NCI-H2081 treated with DMSO at 0.1 percent for 48 hours (cell line): ENCODE measurements around the gene TXNIP.

Experiments
- DNase-seq: peaks from one replicate; lab custom pipeline; 2025; lab: John Stamatoyannopoulos, UW

TXNIP gene

DNA sequence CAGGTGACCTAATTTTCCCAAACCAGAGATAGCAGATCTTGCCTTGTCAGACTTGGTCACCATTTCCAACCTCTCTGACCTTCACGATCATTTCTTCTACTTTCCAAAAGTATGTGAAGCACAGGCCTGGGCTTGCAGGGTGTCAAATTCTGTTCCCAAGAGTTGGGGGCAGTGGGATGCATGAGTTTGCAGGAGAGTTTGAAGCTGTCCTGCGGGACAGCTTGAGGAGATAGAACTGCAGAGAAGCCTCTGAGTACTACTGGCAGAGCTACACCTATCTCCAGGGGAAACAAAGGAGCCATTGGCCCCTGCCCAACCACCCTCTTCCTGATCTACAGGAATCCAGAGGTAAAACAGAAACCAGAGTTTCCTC is 11.3 kb downstream of the TXNIP start:
- no peak for DNase-seq

DNA sequence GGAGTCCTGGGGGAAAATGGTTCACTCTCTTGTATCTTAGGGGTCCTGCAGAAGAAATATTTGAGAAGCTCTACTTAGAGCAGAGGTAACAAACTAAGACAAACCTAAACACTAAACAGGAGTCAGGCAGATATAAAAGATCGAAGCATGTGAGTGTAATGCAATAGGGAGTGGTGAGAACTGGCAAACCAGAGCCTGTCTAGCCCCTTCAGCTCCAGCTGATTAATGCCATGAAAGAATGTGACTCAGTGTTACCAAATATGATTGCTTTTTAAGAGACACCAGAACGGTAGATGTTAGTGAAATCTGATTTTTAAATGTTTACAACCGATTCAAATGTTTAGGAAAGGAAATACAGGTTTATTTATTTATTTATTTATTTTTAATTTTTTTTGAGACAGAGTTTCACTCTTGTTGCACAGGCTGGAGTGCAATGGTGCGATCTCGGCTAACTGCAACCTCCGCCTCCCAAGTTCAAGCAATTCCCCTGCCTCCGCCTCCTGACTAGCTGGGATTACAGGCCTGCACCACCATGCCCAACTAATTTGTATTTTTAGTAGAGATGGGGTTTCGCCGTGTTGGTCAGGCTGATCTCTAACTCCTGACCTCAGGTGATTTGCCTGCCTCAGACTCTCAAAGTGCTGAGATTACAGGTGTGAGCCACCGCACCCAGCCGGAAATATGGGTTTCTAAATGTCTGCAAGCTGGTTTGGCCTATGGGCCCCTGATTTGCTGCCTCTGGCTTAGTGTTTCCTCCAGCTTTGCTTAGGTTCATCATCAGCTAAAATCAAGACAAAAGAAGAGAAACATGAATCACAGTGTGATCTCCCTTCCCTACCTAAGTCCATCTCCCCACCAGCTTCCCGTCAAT is 12.2 kb downstream of the TXNIP start:
- no peak for DNase-seq

DNA sequence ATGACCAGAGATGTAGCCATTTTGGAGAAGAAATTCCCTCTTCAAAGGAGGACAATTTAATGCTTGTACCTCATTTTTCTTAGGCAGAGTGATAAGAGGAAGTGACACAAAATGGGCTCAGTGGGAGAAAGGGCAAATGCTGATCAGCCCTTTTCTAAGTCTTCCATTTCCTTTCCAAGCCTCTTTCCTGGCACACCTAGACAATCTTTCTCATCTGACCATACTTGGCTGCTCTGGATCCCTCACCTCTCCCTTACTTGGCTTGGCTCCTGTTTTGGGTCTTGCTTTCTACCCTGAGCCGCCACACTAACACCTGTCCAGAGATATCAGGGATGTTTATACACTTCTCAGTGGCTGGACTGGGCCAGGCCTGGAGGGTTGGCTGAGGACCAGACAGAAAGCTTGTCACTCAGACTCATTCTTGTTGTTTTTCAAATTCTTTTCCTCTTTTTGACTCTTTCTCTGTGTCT is 13.1 kb downstream of the TXNIP start:
- DNase-seq, result no peak

DNA sequence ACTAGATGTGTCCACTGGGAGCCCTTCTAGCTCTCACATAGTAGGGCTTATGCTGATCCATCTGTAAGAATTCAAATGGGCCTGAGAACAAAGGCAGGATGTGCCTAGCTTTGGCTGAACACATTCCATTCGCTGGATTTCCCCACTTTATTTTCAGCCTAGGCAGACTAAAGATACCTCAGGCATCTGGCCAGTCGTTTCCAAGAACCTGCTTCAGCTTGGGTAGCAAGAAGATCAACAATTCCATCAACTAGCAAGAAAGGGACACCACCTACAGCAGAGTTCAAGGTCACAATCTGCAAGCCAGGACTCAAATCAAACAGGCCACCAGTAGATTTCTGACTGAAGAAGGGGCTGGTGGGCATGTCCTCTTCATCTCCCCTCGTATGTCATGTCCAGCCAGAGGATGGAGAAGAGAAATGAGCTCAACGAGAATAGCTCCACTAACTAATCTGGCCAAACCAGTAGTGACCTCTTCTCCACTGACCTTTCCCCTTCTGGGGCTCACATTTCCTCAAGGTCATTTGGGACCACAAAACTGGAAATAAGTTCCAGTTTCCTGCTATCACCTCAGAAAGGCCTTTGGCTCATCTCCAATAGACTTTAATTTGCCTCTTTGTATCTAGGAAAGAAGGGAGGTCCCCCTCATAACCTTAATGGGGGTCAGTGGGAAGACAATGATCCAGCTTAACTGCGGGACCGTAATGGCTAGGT is 14.2 kb downstream of the TXNIP start:
- DNase-seq, result no peak

DNA sequence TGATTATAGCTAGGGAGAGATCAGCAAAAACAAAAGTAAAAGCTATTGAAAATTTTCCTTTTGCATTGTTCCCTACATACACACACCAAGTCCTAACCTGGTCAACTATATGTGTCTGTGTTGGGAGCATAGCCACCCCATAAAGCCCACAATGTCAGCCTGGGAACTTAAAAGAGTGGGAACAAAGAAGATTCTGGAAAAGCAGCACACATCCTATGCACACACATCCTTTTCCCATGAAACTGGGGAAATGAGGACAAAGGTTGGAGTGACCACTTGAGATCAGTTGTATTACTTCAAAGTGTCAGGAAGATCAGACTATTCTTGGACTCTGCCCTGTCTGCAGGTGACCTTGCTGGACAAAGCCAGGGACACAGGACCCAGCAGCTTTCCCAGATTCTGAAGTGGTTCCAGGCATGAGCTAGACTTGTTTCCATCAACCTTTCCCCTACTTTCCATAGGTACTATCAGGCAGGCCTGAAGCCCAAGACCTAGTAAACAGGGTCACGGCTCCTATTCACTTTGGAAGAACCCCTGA is 15.9 kb downstream of the TXNIP start:
- DNase-seq, result no peak

DNA sequence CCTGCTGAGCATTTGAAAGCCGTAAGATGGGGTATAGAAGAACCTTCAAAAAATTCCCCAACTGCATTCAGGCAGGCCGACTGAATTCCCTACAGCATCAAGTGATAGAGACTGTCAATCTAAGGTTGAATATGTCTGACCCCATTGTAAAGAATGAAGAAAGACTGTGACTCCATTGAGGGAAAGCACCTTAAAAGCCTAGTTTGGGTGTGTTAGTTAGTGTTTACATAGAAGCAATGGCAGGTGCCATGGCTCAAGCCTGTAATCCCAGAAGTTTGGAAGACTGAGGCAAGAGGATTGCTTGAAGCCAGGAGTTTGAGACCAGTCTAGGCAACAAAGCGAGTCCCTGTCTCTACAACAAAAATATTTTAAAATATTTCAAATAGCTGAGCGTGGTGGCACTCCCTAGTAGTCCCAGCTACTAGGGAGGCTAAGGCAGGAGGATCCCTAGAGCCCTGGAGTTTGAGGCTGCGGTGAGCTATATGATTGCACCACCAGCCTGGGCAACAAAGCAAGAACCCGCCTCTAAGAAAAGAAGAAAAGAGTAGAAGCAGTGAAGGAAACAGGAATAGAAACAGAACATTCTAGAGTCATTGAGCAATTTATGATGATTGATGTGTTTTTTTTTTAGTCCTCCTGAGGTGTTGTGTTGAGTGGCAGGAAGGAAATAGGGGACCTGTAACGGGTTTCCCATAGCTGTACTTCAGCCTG is 16.5 kb downstream of the TXNIP start:
- DNase-seq, result no peak

DNA sequence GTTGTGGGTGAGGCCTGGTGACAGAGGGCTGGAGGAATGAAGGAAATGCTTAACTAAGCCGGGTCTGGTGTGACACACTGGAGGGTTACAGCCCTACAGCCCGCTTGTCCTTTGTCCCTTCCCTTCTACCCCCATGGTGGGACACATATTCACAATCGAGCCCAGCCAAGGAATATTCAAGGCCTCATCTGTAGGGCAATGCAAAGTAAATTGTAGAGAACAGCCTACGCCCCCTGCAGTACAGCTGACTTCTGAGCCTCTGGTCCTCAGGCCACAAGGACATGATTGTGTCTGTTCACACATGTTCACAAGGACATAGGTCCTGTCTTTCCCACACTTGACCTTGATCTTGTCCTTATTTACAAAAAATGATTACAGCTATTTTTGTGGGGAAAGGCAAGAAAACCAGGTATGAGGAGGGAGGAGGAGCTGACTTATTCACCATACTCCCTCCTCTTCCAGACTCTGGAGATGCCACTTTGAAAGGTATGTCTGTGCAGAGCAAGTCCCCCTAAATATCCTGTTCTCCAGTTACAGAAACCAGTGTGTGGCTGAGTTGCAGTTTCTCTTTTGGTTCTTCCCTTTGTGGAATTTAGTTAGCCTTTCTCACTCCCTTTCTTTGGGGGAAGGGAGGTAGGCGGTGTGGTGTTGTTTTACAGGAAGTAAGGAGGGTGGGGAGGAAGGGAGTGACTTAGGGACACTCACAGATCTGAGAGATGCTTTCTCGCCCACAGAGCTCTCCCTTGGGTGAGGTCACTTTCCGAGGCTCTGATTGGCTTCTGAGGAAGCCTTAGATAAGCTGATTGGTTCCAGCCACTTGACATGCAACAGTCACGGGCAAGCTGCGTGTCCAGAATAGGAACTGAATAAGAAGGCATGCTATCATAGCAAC is 17.3 kb downstream of the TXNIP start:
- DNase-seq, result no peak

DNA sequence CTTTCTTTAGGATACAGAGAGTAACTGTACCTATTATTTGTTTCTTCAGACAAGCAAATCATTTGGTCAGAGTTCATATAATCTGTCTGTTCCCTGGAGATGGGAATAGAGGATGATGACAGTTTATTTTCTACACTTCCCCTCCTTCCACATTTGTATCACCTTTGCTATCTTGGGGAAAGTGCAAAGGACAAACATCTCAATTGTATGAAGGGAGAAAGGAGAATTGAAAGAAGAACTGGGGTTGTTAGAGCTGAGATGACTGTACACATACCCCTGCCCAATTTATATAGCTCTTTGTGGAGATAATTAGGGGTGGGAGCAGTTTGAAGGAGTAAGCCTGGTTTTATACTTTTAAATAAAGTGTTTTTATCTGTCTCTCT is 17.9 kb downstream of the TXNIP start:
- DNase-seq, result no peak

DNA sequence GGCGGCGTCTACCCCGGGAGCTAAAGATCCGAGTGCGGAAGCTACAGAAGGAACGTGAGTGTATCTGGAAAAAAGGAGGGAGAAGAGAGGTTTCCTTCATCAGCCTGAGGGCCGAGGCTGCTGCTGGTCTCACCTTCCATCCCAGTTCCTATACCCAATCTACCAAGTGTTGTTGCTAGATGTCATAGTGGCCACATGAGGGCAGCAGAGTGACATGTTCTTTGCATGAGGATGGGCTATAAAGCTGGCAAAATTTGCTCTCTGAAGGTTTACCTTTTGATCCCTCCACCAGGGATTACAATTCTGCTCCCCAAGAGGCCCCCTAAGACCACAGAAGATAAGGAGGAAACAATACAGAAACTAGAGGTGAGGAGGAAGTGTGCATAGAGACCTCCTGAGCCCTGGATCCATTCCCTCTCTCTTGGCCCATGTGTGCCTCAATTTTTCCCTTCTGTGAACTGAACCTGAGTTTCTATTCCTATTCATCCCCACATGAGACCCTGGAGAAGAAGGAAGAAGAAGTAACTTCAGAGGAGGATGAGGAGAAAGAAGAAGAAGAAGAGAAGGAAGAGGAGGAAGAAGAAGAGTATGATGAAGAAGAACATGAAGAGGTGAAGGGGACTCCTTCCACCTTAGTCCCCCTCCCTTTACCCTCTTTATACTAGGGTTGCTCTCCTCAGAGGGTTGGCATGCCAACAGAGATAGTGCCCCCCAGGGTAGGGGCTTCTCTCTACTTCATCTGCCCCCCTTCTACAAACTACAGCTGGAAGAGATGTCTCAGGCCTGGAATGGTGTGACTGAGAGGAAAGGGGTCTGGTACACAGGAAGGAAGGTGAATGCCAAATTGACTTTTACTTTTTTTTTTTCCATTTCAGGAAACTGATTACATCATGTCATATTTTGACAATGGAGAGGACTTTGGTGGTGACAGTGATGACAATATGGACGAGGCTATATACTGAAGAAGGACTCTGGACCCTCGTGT is 18.6 kb downstream of the TXNIP start:
- DNase-seq, result peak; percentile 57

DNA sequence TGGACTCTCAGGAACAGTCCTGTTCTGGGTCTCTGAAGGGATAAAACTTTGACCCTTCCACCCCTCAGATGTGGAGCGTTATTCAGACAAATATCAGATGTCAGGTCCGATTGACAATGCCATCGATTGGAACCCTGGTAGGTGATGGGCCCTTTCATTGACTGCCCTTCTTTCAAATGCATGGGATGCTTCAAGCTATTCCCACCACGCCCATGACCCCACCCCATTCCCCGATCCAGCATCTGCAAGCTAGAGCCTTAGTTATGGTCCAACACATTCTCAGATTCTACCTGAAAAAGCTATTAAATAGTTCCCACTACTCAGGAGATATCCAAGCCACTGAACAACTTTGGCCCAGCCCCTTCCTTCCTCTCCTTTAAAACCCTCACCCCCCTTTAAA is 19.4 kb downstream of the TXNIP start:
- no peak for DNase-seq

DNA sequence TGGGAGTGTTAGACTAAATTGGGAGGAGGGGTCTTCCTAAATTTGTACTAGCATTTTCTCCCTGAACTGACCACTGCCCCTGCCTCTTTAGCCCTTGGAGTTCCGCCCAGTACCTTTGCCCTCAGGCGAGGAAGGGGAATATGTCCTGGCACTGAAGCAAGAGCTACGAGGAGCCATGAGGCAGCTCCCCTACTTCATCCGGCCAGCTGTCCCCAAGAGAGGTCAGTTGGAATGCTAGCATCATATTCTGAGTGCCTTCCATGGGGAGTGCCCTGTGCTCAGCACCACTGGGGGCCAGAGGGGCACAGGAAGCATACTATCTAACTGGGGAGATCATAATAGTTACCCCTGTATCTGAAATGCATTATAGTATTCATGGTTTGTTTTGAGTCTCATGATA is 21.2 kb downstream of the TXNIP start:
- DNase-seq, result no peak

DNA sequence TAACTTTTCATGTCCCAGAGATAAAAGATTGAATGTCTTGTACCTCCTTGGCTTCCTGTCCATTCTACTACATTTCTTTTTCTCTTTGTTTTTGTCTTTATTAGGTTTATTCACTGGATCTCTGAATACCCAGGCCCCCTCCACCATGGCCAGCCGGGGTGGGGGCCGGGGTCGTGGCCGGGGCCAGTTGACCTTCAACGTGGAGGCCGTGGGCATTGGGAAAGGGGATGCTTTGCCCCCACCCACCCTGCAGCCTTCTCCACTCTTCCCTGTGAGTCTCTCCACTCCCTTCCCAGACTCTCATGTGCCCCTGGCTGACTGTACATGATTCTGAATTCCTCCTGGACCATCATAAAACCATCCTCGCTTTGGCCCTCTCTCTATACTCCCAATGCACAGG is 21.7 kb downstream of the TXNIP start:
- DNase-seq, result no peak

DNA sequence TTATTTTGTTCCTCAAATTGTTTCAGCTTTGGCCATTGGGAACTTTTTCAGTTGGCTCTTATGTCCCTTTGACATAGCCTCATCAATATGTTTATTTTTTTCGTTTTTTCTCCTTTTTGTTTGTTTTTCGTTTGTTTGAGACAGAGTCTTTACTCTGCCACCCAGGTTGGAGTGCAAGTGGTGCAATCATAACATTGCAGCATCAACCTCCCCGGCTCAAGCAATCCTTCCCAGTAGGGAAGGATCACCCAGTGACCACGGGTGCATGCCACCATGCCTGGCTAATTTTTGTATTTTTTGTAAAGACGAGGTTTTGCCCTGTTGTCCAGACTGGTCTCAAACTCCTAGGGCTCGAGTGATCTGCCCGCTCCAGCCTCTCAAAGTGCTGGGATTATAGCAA is 23.8 kb downstream of the TXNIP start:
- DNase-seq, result no peak

DNA sequence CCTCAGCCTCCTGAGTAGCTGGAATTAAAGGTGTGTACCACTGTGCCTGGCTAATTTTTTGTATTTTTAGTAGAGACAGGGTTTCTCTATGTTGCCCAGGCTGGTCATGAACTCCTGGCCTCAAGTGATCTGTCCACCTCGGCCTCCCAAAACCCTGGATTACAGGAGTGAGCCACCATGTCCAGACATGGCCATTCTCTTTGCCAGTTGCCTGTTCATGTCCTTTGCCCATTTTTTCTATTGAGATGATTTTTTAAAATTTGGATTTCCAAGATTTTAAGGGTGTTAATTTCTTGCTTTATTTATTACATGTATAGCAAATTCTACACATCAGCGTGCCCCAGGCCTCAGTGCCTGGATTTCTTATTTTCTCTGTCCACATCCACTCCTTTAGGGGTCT is 29.1 kb downstream of the TXNIP start:
- no peak for DNase-seq

DNA sequence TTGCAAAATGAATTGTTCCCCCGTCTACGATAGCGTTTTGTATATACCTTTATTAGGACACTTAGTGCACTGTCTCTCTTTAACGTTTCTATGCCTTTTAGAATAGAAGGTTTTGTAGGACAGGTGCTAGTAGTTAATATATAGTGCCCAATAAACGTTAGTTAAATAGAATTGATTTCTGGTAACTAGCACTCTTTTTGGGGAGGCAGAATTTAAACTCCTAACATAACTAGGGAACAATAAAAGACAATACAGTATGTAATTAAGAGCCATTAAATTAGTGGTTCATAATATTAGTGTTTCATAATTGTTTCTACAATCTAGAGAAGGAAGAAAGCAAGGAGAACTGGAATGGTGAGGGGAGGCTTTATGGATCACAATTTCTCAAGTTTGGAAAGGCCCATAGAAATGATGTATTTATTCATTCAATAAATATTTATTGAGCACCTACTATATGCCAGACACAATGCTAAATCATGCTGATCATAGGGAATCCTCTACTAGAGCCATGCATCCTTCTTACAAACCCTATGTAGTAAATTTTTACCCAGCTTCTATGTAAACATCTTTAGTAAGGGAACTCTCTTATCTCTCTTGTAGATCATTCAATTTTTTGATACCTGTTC is 31.1 kb downstream of the TXNIP start:
- no peak for DNase-seq

DNA sequence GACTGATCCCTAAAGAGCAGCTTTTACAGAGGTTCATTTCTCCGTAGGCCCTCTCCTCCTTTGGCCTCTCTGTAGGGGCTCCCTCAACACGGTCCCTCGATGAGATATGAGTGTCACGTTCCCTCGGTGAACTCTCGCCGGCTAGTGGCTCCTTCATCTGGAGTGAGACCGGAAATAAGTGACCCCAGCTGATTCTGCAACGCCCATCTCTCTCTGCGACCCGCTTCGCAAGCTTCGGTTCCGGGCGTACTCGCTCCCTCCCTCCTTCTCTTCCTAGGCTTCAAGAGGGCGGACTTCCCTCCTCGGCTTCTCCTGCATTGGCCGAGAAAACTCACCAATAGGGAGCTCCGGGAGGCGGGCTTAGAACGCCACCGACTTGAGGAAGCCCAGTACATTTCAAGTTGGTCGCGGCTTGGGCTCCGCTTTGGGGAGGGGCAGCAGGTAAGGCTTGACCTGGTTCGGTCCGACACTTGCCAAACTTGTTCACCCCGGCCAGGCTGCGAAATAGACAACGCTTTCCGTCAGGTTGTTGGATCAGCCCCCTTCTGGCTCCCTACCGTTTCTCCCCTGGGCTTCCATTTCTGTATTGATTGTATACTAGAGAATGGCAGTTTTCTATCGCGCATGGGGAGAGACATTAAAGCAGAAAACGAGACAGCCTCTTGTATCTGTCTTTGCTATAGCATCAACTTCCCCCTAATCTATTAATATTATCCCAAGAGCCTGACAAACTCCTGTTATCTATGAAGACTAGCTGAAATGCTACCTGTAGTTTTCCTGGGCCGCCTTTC is 31.9 kb downstream of the TXNIP start, which contains the start of the genes ANKRD34A and POLR3GL:
ANKRD34A (minus strand) TSS at position 248 of the 791 bp plus-strand sequence. CDS start 2,816 bp downstream, outside the sequence.
POLR3GL (plus strand) TSS at position 363 of the 791 bp plus-strand sequence. CDS start 10,176 bp downstream, outside the sequence.
- peak; percentile 87 for DNase-seq

DNA sequence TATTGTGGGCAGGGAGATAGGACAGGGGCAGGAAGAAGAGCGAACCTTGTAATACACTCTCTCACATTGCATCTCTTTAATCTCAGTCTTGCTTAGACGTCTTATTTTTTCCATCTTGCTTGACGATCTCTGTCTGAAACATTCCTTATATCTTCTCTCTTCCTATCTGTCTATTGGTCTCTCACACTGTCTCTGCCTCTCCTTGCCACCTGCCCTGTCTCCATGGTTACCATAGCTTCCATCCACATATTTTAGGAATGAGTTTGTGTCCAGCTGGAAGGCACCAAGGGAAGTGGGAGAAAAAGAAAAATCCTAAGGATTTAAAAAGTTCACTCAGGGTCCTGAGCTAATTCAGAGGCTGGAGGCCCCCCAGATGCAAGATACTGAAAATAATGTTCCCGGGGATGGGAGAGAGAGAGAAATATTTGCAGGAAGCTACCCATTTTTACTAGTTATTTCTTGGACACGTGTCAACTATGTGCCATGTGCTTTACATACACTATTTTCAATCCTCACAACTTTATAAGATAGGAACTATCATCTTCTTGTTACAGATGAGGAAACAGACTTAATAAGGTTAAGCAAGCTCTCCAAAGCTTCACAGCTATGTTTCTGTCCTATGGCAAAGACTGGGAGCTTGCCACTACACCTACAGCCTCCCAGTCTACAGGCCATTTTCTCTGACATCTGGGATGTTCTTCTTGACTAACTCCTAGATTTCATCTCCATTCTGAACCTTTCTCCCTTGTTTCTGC is 32.9 kb downstream of the TXNIP start:
- DNase-seq, result no peak
